AG04450 (cell line): ENCODE data around the gene BICD2. TPM values are rescaled to one million over a fixed set of nuclear protein-coding genes. Genes with fewer than 3 reads are reported as not detected.
A peak's percentile ranks its signal among the peaks of the same experiment; 100 is the strongest.

Experiments used
- CTCF ChIA-PET: fragments of 300-600, 350-600 bp; formaldehyde crosslinking; extraction: SDS; loops from one replicate; lab custom pipeline; 2022; ENCODE audit warnings: antibody characterized with exemption, inconsistent platforms; lab: Charles Lee
- POLR2A ChIA-PET: fragments of 350-600 bp; formaldehyde crosslinking; extraction: SDS; loops from one replicate; lab custom pipeline; 2021; ENCODE audit warnings: antibody characterized with exemption, inconsistent platforms; lab: Yijun Ruan, JAX
- DNase-seq: peaks from one replicate; pipeline ENCODE4 v3.0.0-alpha.2; 2011; ENCODE audit warnings: low read depth, low spot score
- H3K27ac ChIP-seq: one replicate; pipeline ENCODE4 v1.5.1; 2012; ENCODE audit warnings: low read depth, low read length, control low read depth
- H3K27me3 ChIP-seq: one replicate; pipeline ENCODE4 v1.6.0; 2012; ENCODE audit warnings: low read length; ENCODE audit not compliant: control insufficient read depth, insufficient read depth
- H3K4me3 ChIP-seq: 2 replicates; pipeline ENCODE4 v1.5.1; 2011; ENCODE audit warnings: mild to moderate bottlenecking, low read depth, low read length, control low read depth
- H3K9me3 ChIP-seq: 2 replicates; pipeline ENCODE4 v1.5.1; 2012; ENCODE audit warnings: low read length; ENCODE audit not compliant: control insufficient read depth, insufficient read depth
- CTCF ChIP-seq: IDR thresholded peaks from 2 replicates; pipeline ENCODE4 v1.5.1; 2011; ENCODE audit warnings: low read depth, low read length, control low read depth, inconsistent platforms
- polyA plus RNA-seq: library from polyadenylated mRNA; depleted of rRNA; stranded (reverse); fragments of >200 nt; gene quantifications from 2 replicates; pipeline ENCODE4 v1.2.3, GENCODE V29; 2011

BICD2 gene
- polyA plus RNA-seq, 1 experiment: 11.2 TPM

DNA sequence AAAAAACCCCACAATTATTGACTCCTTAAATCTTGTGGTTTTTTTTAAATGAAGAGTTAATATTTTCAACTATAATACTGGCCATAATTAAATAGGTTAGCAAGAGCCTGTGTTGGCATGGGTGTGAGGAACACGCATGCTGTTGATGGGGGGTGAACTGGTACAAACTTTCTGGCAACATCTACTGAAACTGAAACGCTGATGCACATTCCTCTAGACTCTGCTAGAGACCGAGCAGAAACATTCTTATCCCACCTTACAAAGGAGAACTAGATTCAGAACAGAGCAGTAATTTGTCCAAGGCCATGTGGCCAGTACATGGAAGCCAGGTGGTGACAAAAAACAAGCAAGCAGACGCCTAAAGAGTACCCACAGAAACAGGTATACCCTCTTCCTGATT is 2.4 kb downstream of the BICD2 start:
- Histone ChIP-seq H3K9me3 (no peaks in the 10 kb centered on the region; the same call in 1 of the 2 replicates), H3K4me3 (peak overlapping the region; percentile 17; the same call in 1 of the 2 replicates), H3K27ac (no peak overlapping the region), H3K27me3 (no peaks in the 10 kb centered on the region)
- TF ChIP-seq CTCF: no peak
- no peak for DNase-seq
- ChIA-PET CTCF (interaction anchor here (0.8 kb wide), 1 partner anchor 29 kb away, joined by 3 read pairs; no protein-coding TSS in a partner anchor), POLR2A (no interaction called here)

DNA sequence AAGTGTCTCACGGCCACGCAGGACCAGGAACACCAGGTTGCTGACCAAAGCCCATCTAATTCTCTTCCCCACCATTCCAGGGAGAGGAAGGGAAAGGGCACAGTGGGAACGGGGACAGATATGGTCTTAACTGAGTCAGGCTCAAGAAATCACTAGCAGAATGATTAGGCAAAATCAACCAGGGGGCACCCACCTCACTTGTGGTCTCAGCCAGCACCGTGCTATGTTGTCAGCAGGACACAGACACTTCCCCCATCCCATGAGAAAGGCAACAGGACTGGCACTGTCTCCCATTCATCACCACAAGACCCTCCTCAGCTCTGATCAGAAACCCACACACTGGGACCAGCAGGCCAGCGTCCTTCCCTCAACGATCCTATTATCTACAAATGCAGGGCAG is 2.9 kb downstream of the BICD2 start:
- Histone ChIP-seq H3K27ac (no peak overlapping the region), H3K4me3 (no peak overlapping the region), H3K9me3 (no peaks in the 10 kb centered on the region; the same call in 1 of the 2 replicates), H3K27me3 (no peaks in the 10 kb centered on the region)
- POLR2A ChIA-PET: no interaction called here
- CTCF ChIA-PET: no interaction called here
- no peak for DNase-seq
- TF ChIP-seq CTCF: no peak

DNA sequence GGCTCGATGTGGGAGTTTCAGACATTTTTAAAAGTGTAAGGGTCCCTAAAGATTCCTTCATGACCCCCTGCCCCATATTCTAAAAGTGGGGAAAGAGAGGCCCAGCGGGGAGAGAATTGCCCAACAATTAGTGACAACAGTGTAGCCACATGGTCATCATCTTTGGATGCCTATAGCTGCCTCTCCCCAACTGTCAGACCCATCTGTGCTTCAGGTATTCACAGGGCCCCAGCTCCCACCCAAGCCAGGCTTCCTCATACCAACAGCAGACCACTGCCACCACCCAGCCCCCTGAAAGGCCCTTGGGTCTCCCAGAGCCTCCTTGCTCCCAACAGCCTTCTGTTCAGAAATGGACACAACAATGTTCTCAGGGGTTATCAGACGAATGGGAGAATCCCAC is 4.1 kb downstream of the BICD2 start:
- POLR2A ChIA-PET: interaction anchor here (0.6 kb wide), 1 partner anchor 14 kb away, joined by 3 read pairs; no protein-coding TSS in a partner anchor
- TF ChIP-seq CTCF: no peak
- H3K27ac ChIP-seq: no peak overlapping the region
- peaks cover 4% of the 10 kb centered on the region for H3K9me3 ChIP-seq
- DNase-seq: no peak
- CTCF ChIA-PET: no interaction called here
- no peak overlapping the region for H3K4me3 ChIP-seq
- H3K27me3 ChIP-seq: no peaks in the 10 kb centered on the region

DNA sequence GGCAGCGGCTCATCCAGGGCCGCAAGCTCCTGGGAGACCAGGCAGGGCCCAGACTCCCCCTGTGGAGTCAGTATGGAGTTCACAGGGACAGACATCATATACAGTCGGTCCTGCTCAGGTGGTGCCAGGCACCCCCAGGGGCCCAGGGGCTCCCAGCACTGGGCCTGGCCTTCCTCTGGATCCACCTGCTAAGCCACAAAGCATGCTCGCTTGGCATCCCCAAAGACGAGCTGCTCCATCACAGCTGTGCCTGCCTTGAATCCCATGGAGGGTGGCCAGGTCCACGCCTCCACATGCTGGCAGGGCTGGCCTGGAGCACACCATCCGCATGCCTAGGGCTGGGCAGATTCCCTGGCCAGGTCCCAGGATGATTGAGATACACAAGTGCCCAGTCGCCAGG is 4.6 kb downstream of the BICD2 start:
- CTCF ChIA-PET: no interaction called here
- H3K9me3 ChIP-seq: peaks cover 5% of the 10 kb centered on the region
- H3K27me3 ChIP-seq: no peaks in the 10 kb centered on the region
- TF ChIP-seq CTCF: no peak
- no peak for DNase-seq
- no peak overlapping the region for H3K27ac ChIP-seq
- no peak overlapping the region for H3K4me3 ChIP-seq
- POLR2A ChIA-PET: interaction anchor here (0.6 kb wide), 1 partner anchor 13 kb away, joined by 3 read pairs; no protein-coding TSS in a partner anchor

- ChIA-PET CTCF (no interaction called here), POLR2A (no interaction called here)
- Histone ChIP-seq H3K4me3 (no peak overlapping the region), H3K27me3 (no peaks in the 10 kb centered on the region), H3K27ac (no peak overlapping the region), H3K9me3 (peaks cover 5% of the 10 kb centered on the region)
- no peak for TF ChIP-seq CTCF
- no peak for DNase-seq
These were observed 5.2 kb downstream of the BICD2 start for GRCh38 chr9:92759446-92759845.
